Calu3 (cell line): Measurements from ENCODE around the gene MBD6. TPM values are rescaled to one million over a fixed set of nuclear protein-coding genes. Genes with fewer than 3 reads are reported as not detected.

Source experiments
- BruUV-seq: library from RNA; stranded (reverse); fragments of 400-500 nt; replicated peaks from 2 replicates; lab custom pipeline; 2021; lab: Mats Ljungman, UMichigan
- CTCF ChIA-PET: fragments of 300-600 bp; sonication (Branson Sonifier 250); formaldehyde crosslinking; loops from one replicate; lab custom pipeline; 2022; ENCODE audit warnings: antibody characterized with exemption; lab: Charles Lee
- DNase-seq: peaks from one replicate; pipeline ENCODE4 v3.0.0; 2022
- H3K27ac Mint-ChIP-seq: one replicate; pipeline ENCODE4 v1.8.0; 2022; ENCODE audit warnings: mixed read lengths; ENCODE audit not compliant: unreplicated experiment
- H3K27me3 Mint-ChIP-seq: one replicate; pipeline ENCODE4 v1.8.0; 2022; ENCODE audit warnings: mixed read lengths; ENCODE audit not compliant: unreplicated experiment
- H3K36me3 Mint-ChIP-seq: one replicate; pipeline ENCODE4 v1.8.0; 2022; ENCODE audit warnings: mild to moderate bottlenecking, moderate library complexity, mixed read lengths; ENCODE audit not compliant: insufficient read depth, unreplicated experiment
- H3K4me1 Mint-ChIP-seq: one replicate; pipeline ENCODE4 v1.8.0; 2022; ENCODE audit warnings: mild to moderate bottlenecking, low read depth, mixed read lengths; ENCODE audit not compliant: unreplicated experiment
- H3K4me3 Mint-ChIP-seq: one replicate; pipeline ENCODE4 v1.8.0; 2022; ENCODE audit warnings: mild to moderate bottlenecking, low read depth, moderate library complexity, mixed read lengths; ENCODE audit not compliant: unreplicated experiment
- H3K9me3 Mint-ChIP-seq: one replicate; pipeline ENCODE4 v1.8.0; 2022; ENCODE audit warnings: low read depth, mixed read lengths; ENCODE audit not compliant: unreplicated experiment
- CTCF ChIP-seq: fragments of 200-600 bp; IDR thresholded peaks from one replicate; pipeline ENCODE4 v1.8.0; 2022; ENCODE audit warnings: antibody characterized with exemption; ENCODE audit not compliant: unreplicated experiment
- intact Hi-C: fragments of 100-400 bp; cut with micrococcal nuclease; formaldehyde crosslinking; loops from one replicate; pipeline ENCODE4 v1.10.0; 2022; ENCODE audit not compliant: unreplicated experiment
- total RNA-seq: library from RNA; stranded (reverse); gene quantifications from 2 replicates; pipeline ENCODE4 v1.2.3, GENCODE V29; 2022

The MBD6 gene
- total RNA-seq, 1 experiment from 2014 or later: 127 TPM

- no peak for DNase-seq
- intact Hi-C loops: no loop called here
- no peak overlapping the region for H3K27ac Mint-ChIP-seq
- H3K27me3 Mint-ChIP-seq: no peaks in the 10 kb centered on the region
- no peaks in the 10 kb centered on the region for H3K4me1 Mint-ChIP-seq
- BruUV-seq: no TSS peak
- CTCF ChIA-PET: interaction anchor here (0.7 kb wide), 1 partner anchor 59 kb away, joined by 3 read pairs; no protein-coding TSS in a partner anchor
- TF ChIP-seq CTCF: no peak
- no peak overlapping the region for H3K4me3 Mint-ChIP-seq
- H3K9me3 Mint-ChIP-seq: no peaks in the 10 kb centered on the region
- H3K36me3 Mint-ChIP-seq: peaks cover 49% of the 10 kb centered on the region
Observed at GRCh38 chr12:57536597-57536942, 13.9 kb downstream of the MBD6 start.

- peaks cover 40% of the 10 kb centered on the region for H3K36me3 Mint-ChIP-seq
- no TSS peak for BruUV-seq
- TF ChIP-seq CTCF: no peak
- no peaks in the 10 kb centered on the region for H3K27me3 Mint-ChIP-seq
- H3K4me3 Mint-ChIP-seq: no peak overlapping the region
- CTCF ChIA-PET: interaction anchor here (1.3 kb wide), 1 partner anchor 9 kb away, joined by 3 read pairs; no protein-coding TSS in a partner anchor
- DNase-seq: no peak
- intact Hi-C loops: no loop called here
- no peaks in the 10 kb centered on the region for H3K4me1 Mint-ChIP-seq
- no peaks in the 10 kb centered on the region for H3K9me3 Mint-ChIP-seq
- H3K27ac Mint-ChIP-seq: no peak overlapping the region
Observed at GRCh38 chr12:57539134-57539768, 16.6 kb downstream of the MBD6 start.

- no peaks in the 10 kb centered on the region for H3K9me3 Mint-ChIP-seq
- CTCF ChIA-PET: no interaction called here
- H3K27me3 Mint-ChIP-seq: no peaks in the 10 kb centered on the region
- H3K27ac Mint-ChIP-seq: no peak overlapping the region
- no peak for DNase-seq
- BruUV-seq: no TSS peak
- H3K4me1 Mint-ChIP-seq: peaks cover 14% of the 10 kb centered on the region
- peaks cover 37% of the 10 kb centered on the region for H3K36me3 Mint-ChIP-seq
- intact Hi-C loops: no loop called here
- H3K4me3 Mint-ChIP-seq: no peak overlapping the region
- no peak for TF ChIP-seq CTCF
Observed at GRCh38 chr12:57541001-57541400, 18.4 kb downstream of the MBD6 start.

GRCh38 chr12:57541717-57542116 is 19.1 kb downstream of the MBD6 start:
- no TSS peak for BruUV-seq
- no peaks in the 10 kb centered on the region for H3K9me3 Mint-ChIP-seq
- no peak overlapping the region for H3K27ac Mint-ChIP-seq
- CTCF ChIA-PET: no interaction called here
- H3K36me3 Mint-ChIP-seq: peaks cover 37% of the 10 kb centered on the region
- no peak for TF ChIP-seq CTCF
- no peak overlapping the region for H3K4me3 Mint-ChIP-seq
- intact Hi-C loops: no loop called here
- peaks cover 17% of the 10 kb centered on the region for H3K4me1 Mint-ChIP-seq
- H3K27me3 Mint-ChIP-seq: no peaks in the 10 kb centered on the region
- no peak for DNase-seq
